K562 (cell line): Measurements from ENCODE around the gene PEX5L. TPM values are rescaled to one million over a fixed set of nuclear protein-coding genes. Genes with fewer than 3 reads are reported as not detected.

Experiments used
- ATAC-seq: fragments of 200-7000 bp; cut with Tn5 transposase; 3 replicates; pipeline ENCODE4 v1.9.1; 2020; ENCODE audit warnings: moderate library complexity
- BruUV-seq: library from RNA; stranded (reverse); fragments of 400-500 nt; replicated peaks from 2 replicates; lab custom pipeline; 2021; lab: Mats Ljungman, UMichigan
- CTCF ChIA-PET: fragments of 300-600 bp; formaldehyde crosslinking; extraction: SDS; loops from one replicate; lab custom pipeline; 2021; ENCODE audit warnings: low intra/inter-chr PET ratio; lab: Yijun Ruan, JAX
- POLR2A ChIA-PET: fragments of 300-600, 350-650 bp; sonication (Branson Sonifier 250); formaldehyde crosslinking; extraction: SDS; loops from one replicate; lab custom pipeline; 2021; ENCODE audit warnings: antibody characterized with exemption, inconsistent platforms; lab: Yijun Ruan, JAX
- DNase-seq, 4 experiments: peaks; one replicate each; pipeline versions ENCODE4 v3.0.0 to v3.0.0-alpha.2; 2011 to 2018; ENCODE audit warnings: low spot score in 3 of 4, mixed read lengths in 3 of 4; ENCODE audit errors: extremely low read depth in 1 of 4
- FAIRE-seq: peaks from 2 replicates; lab custom pipeline; 2011; peaks lifted over from hg19 to GRCh38; lab: Jason Lieb, UNC
- H2AFZ ChIP-seq: 2 replicates; pipeline ENCODE4 v1.6.0; 2011; ENCODE audit warnings: low read depth, low read length, control low read depth, inconsistent platforms
- H3K27ac ChIP-seq: fragments of 200-600 bp; 3 replicates; pipeline ENCODE4 v1.8.0; 2011; ENCODE audit warnings: low read depth, mild to moderate bottlenecking, control low read depth, inconsistent platforms, low read length, moderate library complexity, mixed read lengths; ENCODE audit errors: extremely low read depth
- H3K27me3 ChIP-seq, 2 experiments: fragments of 300-600 bp in 1 of 2; 2 replicates in 1 of 2; 3 replicates in 1 of 2; pipeline versions ENCODE4 v1.6.0 to v1.8.0; 2011; ENCODE audit warnings: inconsistent platforms in 2 of 2, low read length in 2 of 2, mild to moderate bottlenecking in 1 of 2, mixed read lengths in 1 of 2, moderate library complexity in 1 of 2; ENCODE audit not compliant: control insufficient read depth in 2 of 2, insufficient read depth in 2 of 2
- H3K36me3 ChIP-seq: fragments of 300-600 bp; 3 replicates; pipeline ENCODE4 v1.8.0; 2011; ENCODE audit warnings: mild to moderate bottlenecking, low read length, inconsistent platforms; ENCODE audit not compliant: control insufficient read depth, insufficient read depth
- H3K4me1 ChIP-seq, 2 experiments: fragments of 200-600 bp in 1 of 2; replicated peaks in 1 of 2; 2 replicates in 1 of 2; 3 replicates in 1 of 2; pipeline versions ENCODE4 v1.5.1 to v1.8.0; 2011; ENCODE audit warnings: inconsistent platforms in 2 of 2, low read length in 2 of 2, mild to moderate bottlenecking in 1 of 2, mixed read lengths in 1 of 2, moderate library complexity in 1 of 2; ENCODE audit not compliant: control insufficient read depth in 2 of 2, insufficient read depth in 2 of 2
- H3K4me2 ChIP-seq: 2 replicates; pipeline ENCODE4 v1.6.1; 2011; ENCODE audit warnings: low read length, control low read depth, inconsistent platforms, mixed read lengths; ENCODE audit not compliant: insufficient read depth
- H3K4me3 ChIP-seq: fragments of 200-600 bp; sonication (generic), shearing (Covaris generic); 2 replicates; pipeline ENCODE4 v1.5.1; 2016; ENCODE audit warnings: control low read depth, inconsistent platforms
- H3K79me2 ChIP-seq: fragments of 200-600 bp; 3 replicates; pipeline ENCODE4 v1.8.0; 2011; ENCODE audit warnings: low read length, inconsistent platforms; ENCODE audit not compliant: control insufficient read depth, insufficient read depth
- H3K9ac ChIP-seq, 2 experiments: 2 replicates each; pipeline versions ENCODE4 v1.6.0 to v1.6.1; 2011; ENCODE audit warnings: low read depth in 2 of 2, low read length in 2 of 2, control low read depth in 1 of 2, inconsistent platforms in 1 of 2, mild to moderate bottlenecking in 1 of 2, mixed read lengths in 1 of 2; ENCODE audit not compliant: insufficient read depth in 1 of 2
- H3K9me1 ChIP-seq: one replicate; pipeline ENCODE4 v1.6.0; 2011; ENCODE audit warnings: inconsistent platforms, mild to moderate bottlenecking, low read length, moderate library complexity; ENCODE audit not compliant: control insufficient read depth, insufficient read depth
- H3K9me3 ChIP-seq: replicated peaks from 2 replicates; pipeline ENCODE4 v1.5.1; 2011; ENCODE audit warnings: low read depth, low read length, inconsistent platforms; ENCODE audit not compliant: control insufficient read depth, insufficient read depth
- H4K20me1 ChIP-seq: replicated peaks from 2 replicates; pipeline ENCODE4 v1.6.1; 2011; ENCODE audit warnings: low read length, inconsistent platforms, mixed read lengths; ENCODE audit not compliant: control insufficient read depth, insufficient read depth
- BCOR ChIP-seq: fragments of 450-650 bp; IDR thresholded peaks from 2 replicates; pipeline ENCODE4 v1.6.1; 2016
- HNRNPLL ChIP-seq: fragments of 200-400 bp; formaldehyde crosslinking; IDR thresholded peaks from 2 replicates; pipeline ENCODE4 v1.6.1; 2017; ENCODE audit warnings: low read length, low read depth, mild to moderate bottlenecking; ENCODE audit not compliant: poor library complexity, severe bottlenecking
- LARP7 ChIP-seq: fragments of 450-650 bp; IDR thresholded peaks from 2 replicates; pipeline ENCODE4 v1.6.1; 2016
- MAFF ChIP-seq: IDR thresholded peaks from 2 replicates; pipeline ENCODE4 v1.6.1; 2012; ENCODE audit warnings: low read length, improper control_type of control experiment
- MTA2 ChIP-seq: fragments of 450-650 bp; IDR thresholded peaks from 2 replicates; pipeline ENCODE4 v1.6.1; 2016; ENCODE audit warnings: low read depth
- POLR3G ChIP-seq: IDR thresholded peaks from 2 replicates; pipeline ENCODE4 v1.6.1; 2011; ENCODE audit not compliant: insufficient read length, insufficient replicate concordance; ENCODE audit errors: extremely low read depth
- RREB1 ChIP-seq: fragments of 250-450 bp; sonication (Bioruptor Pico); IDR thresholded peaks from 2 replicates; pipeline ENCODE4 v1.4.0; 2020
- ZNF174 ChIP-seq: fragments of 250-450 bp; sonication (Bioruptor Pico); IDR thresholded peaks from 2 replicates; pipeline ENCODE4 v1.4.0; 2020; ENCODE audit warnings: mild to moderate bottlenecking
- ZNF444 ChIP-seq: fragments of 250-450 bp; sonication (Bioruptor Pico); IDR thresholded peaks from 2 replicates; pipeline ENCODE4 v1.4.0; 2020; ENCODE audit warnings: mild to moderate bottlenecking, moderate library complexity
- ZNF507 ChIP-seq: conservative IDR thresholded peaks from 2 replicates; pipeline ENCODE4 v1.6.1; 2017; ENCODE audit warnings: missing genetic modification characterization, missing compliant biosample characterization
- ZNF76 ChIP-seq: fragments of 250-450 bp; sonication (Bioruptor Pico); IDR thresholded peaks from 2 replicates; pipeline ENCODE4 v1.4.0; 2020; ENCODE audit warnings: mild to moderate bottlenecking, moderate library complexity, borderline replicate concordance
- WGBS: fragments of 100-300 bp; shearing (Covaris generic); methylation state at CpG from one replicate; pipeline ENCODE4 v1.1.6; 2016; ENCODE audit warnings: low coverage, mixed read lengths; ENCODE audit not compliant: insufficient coverage; ENCODE audit errors: missing lambda C conversion rate; 5-methylcytosine and 5-hydroxymethylcytosine counted together
- in situ Hi-C: fragments of 300-500 bp; cut with MboI; formaldehyde crosslinking; loops from 4 replicates; pipeline ENCODE4 v1.15.0; 2018; ENCODE audit warnings: inconsistent platforms, mixed read lengths
- intact Hi-C: fragments of 100-400 bp; cut with micrococcal nuclease; formaldehyde crosslinking; loops from 2 replicates; pipeline ENCODE4 v1.14.2; 2022
- polyA plus RNA-seq, 8 experiments: library from polyadenylated mRNA; depleted of rRNA in 4 of 8; stranded (reverse) in 5 of 8; unstranded in 3 of 8; fragments of >200 nt; fragmentation: Nextera tagmentation in 2 of 8; fragmentation: Illumina TruSeq in 1 of 8; extraction: Ambion mirVana in 2 of 8; extraction: Trizol in 1 of 8; gene quantifications; 2 replicates each; pipeline versions ENCODE4 v1.2.1 to v1.2.3, GENCODE V29; 2011 to 2014; ENCODE audit warnings: inconsistent platforms in 1 of 8, missing spikeins in 1 of 8
- total RNA-seq, 7 experiments: library from RNA; depleted of rRNA in 6 of 7; stranded (reverse); fragments of >200 nt in 6 of 7; fragmentation: Illumina TruSeq in 2 of 7; extraction: Trizol in 2 of 7; gene quantifications; 2 replicates each; pipeline versions ENCODE4 v1.2.1 to v1.2.3, GENCODE V29; 2011 to 2021; ENCODE audit warnings: low replicate concordance in 1 of 7
- TF ChIP-seq, protein P1 (sequence below): fragments of 450-650 bp; IDR thresholded peaks from 2 replicates; pipeline ENCODE4 v1.6.1; 2016; ENCODE audit warnings: borderline replicate concordance
- TF ChIP-seq, protein P2 (sequence below): fragments of 250-450 bp; sonication (Bioruptor Pico); IDR thresholded peaks from 2 replicates; pipeline ENCODE4 v1.8.0; 2021; ENCODE audit warnings: moderate library complexity, mild to moderate bottlenecking, inconsistent platforms
- TF ChIP-seq, protein P3 (sequence below): fragments of 250-450 bp; sonication (Bioruptor Pico); IDR thresholded peaks from 2 replicates; pipeline ENCODE4 v1.5.0; 2021

PEX5L gene
- total and polyA plus RNA-seq, 9 of the 15 experiments (the other 6 are each of a cell fraction or from before 2014, with no cell fraction given): not detected

DNA sequence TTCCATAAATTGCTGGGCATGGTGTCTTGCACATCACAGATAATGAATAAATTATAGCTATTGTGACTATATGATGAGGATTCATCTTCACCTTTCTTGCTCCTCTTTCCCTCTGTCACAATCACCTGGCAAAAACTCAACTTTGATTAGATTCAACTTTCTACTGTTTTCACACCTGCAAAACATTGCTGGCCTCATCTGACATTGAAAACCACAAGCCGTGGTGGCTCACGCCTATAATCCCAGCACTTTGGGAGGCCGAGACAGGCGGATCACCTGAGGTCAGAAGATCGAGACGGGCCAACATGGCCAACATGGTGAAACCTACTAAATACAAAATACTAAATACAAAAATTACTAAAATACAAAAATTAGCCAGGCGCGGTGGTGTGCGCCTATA is 12.7 kb upstream of the PEX5L start:
- BruUV-seq: no TSS peak
- CTCF ChIA-PET: no interaction called here
- Histone ChIP-seq H3K9me3 (0 out of 2 replicates have a peak, but pooled peaks cover 2% of the 10 kb centered on the region), H3K4me2 (no peak overlapping the region), H4K20me1 (no peaks in the 10 kb centered on the region), H3K36me3 (no peaks in the 10 kb centered on the region), H3K27me3 (no peaks in the 10 kb centered on the region), H3K27ac (no peak overlapping the region), H3K4me1 (no peaks in the 10 kb centered on the region), H3K79me2 (no peaks in the 10 kb centered on the region), H3K4me3 (no peak overlapping the region), H3K9me1 (no peaks in the 10 kb centered on the region), H3K9ac (no peak overlapping the region), H2AFZ (no peak overlapping the region)
- intact Hi-C loops (no loop called here), in situ Hi-C loops (no loop called here)
- no peak for DNase-seq
- FAIRE-seq: no peak
- POLR2A ChIA-PET: interaction anchor here (1.4 kb wide), 1 partner anchor 9 kb away, joined by 5 read pairs; no protein-coding TSS in a partner anchor
- no peak for ATAC-seq
- 4% methylated on average over 9 of the region's 9 CpGs for WGBS
- TF ChIP-seq ZNF444 (CRISPR knock-in tag): no peak
- TF ChIP-seq, protein P1, sequence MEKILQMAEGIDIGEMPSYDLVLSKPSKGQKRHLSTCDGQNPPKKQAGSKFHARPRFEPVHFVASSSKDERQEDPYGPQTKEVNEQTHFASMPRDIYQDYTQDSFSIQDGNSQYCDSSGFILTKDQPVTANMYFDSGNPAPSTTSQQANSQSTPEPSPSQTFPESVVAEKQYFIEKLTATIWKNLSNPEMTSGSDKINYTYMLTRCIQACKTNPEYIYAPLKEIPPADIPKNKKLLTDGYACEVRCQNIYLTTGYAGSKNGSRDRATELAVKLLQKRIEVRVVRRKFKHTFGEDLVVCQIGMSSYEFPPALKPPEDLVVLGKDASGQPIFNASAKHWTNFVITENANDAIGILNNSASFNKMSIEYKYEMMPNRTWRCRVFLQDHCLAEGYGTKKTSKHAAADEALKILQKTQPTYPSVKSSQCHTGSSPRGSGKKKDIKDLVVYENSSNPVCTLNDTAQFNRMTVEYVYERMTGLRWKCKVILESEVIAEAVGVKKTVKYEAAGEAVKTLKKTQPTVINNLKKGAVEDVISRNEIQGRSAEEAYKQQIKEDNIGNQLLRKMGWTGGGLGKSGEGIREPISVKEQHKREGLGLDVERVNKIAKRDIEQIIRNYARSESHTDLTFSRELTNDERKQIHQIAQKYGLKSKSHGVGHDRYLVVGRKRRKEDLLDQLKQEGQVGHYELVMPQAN: no peak
- TF ChIP-seq MTA2: no peak
- no peak for TF ChIP-seq ZNF76 (CRISPR knock-in tag)
- TF ChIP-seq, protein P2, sequence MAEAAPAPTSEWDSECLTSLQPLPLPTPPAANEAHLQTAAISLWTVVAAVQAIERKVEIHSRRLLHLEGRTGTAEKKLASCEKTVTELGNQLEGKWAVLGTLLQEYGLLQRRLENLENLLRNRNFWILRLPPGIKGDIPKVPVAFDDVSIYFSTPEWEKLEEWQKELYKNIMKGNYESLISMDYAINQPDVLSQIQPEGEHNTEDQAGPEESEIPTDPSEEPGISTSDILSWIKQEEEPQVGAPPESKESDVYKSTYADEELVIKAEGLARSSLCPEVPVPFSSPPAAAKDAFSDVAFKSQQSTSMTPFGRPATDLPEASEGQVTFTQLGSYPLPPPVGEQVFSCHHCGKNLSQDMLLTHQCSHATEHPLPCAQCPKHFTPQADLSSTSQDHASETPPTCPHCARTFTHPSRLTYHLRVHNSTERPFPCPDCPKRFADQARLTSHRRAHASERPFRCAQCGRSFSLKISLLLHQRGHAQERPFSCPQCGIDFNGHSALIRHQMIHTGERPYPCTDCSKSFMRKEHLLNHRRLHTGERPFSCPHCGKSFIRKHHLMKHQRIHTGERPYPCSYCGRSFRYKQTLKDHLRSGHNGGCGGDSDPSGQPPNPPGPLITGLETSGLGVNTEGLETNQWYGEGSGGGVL (CRISPR knock-in tag): no peak
- TF ChIP-seq BCOR: no peak
- TF ChIP-seq RREB1 (CRISPR knock-in tag): no peak
- no peak for TF ChIP-seq ZNF174 (CRISPR knock-in tag)
- no peak for TF ChIP-seq HNRNPLL
- TF ChIP-seq MAFF: no peak
- TF ChIP-seq ZNF507 (tag): no peak
- TF ChIP-seq, protein P3, sequence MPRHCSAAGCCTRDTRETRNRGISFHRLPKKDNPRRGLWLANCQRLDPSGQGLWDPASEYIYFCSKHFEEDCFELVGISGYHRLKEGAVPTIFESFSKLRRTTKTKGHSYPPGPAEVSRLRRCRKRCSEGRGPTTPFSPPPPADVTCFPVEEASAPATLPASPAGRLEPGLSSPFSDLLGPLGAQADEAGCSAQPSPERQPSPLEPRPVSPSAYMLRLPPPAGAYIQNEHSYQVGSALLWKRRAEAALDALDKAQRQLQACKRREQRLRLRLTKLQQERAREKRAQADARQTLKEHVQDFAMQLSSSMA (CRISPR knock-in tag): no peak
- TF ChIP-seq LARP7: no peak
- no peak for TF ChIP-seq POLR3G
